HT-29 (cell line): ENCODE data around the gene DNAH14. TPM values are rescaled to one million over a fixed set of nuclear protein-coding genes. Genes with fewer than 3 reads are reported as not detected.
A peak's percentile ranks its signal among the peaks of the same experiment; 100 is the strongest.

Experiments
- DNase-seq: peaks from one replicate; pipeline ENCODE4 v3.0.0-alpha.2; 2015; ENCODE audit warnings: low spot score
- total RNA-seq: library from RNA; depleted of rRNA; stranded (reverse); fragments of >200 nt; shearing (Covaris generic); gene quantifications from 2 replicates; pipeline ENCODE4 v1.2.3, GENCODE V29; 2014

DNAH14 gene
- total RNA-seq, 1 experiment from 2014 or later = 3.9 TPM

DNA sequence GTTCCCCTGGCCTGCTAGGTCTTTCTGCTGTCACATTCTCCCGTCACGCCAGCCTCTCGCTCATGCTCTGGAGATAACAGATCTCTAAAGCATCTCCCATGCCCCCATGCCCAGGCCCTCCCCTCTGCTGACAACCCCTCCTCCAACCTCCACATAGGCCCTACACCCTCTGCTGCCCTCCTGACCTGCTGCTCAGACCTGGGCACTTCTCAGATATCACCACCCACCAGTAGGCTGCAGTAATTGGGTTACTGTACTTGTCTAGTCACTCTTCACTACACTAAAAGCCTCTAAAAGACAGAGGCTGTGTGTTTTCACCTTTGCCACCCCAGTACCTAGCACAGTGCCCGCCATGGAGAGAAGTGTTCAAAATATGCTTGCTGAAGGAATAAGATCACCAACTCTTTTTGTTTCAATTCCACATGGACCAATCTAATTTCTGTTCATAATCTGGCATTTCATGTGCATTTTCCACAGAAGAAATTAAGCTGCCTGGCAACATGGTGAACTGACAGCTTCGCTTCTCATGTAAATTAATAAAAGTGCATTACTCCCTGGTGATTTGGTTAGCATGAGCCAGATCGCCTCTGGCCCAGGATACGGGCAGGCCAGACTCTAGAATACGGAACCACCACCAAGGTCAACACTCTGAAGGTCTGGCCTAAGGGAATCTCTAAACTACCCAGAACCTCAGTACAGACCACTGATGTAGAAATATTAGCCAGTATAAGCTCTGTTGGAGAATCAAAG, 477.7 kb downstream of the DNAH14 start:
- no peak for DNase-seq

DNA sequence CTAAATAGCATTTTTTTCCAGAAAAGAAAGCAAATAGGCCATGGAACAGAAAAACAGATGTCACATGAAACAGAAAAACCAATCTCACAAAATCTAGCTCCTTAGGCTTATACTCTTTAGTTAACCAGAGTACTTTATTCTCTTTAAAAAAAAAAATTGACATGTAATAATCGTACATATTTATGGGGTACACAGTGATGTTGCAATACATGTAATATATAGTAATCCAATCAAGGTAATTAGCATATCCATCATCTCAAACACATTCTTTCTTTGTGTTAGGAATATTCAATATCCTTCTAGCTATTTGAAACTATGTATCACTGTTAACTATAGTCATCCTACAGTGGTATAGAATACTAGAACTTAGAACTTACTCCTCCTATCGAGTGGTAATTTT, 478.3 kb downstream of the DNAH14 start:
- no peak for DNase-seq

DNA sequence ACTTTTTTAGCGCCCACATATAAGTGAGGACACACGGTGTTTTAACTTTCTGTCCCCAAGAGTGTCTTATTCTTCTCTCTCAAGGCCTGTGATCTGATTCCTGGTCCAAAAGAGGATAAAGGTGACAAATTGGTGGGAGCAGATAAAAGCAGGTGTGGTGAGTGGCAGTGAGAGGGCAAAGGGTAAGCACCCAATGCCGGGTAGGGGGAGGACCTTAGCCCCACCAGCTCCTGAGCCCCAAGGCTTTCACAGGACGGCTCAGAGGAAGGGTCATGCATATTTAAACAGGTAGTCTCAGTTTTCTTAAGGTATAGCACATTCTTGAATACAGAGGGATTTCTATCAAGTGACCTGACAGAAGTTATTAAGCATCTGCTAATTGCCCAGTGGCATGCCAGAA, 478.8 kb downstream of the DNAH14 start:
- DNase-seq = no peak

DNA sequence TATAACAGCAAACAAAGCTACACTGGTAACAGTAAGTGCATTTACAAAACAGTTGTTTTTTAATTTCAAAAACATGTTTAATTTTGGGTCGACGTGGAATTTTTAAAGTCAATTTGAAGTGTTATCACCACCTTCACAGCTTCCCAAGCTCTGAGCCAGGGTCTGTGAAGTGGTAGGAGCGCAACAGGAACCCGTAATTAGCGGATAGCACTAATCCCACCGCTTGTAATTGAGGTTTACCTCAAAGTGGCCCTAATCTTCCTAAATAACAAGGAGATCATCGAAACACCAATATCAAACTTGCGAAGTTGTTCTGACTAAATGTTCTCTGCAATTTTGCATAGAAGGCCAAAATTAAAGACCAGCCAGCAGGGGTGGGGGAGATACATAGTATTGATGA, 479.6 kb downstream of the DNAH14 start:
- DNase-seq = no peak

DNA sequence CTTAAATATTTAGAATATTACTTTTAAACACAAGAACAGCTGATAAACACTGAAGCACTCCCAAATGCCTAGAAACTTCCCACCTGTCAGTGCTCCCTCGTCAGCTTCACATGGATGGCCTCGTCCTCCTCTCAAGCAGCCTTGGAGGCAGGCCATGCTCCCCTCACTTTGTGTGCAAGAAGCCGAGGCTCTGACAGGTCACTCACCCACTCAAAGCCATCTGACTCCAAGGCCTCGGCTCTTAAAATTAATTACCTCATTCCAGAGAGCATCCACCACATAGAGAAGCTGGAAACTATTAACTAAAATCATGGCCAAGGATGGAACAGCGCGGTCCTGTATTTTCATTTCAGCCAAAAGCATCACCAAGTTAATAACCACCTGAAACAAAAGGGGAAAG, 480.6 kb downstream of the DNAH14 start:
- no peak for DNase-seq

DNA sequence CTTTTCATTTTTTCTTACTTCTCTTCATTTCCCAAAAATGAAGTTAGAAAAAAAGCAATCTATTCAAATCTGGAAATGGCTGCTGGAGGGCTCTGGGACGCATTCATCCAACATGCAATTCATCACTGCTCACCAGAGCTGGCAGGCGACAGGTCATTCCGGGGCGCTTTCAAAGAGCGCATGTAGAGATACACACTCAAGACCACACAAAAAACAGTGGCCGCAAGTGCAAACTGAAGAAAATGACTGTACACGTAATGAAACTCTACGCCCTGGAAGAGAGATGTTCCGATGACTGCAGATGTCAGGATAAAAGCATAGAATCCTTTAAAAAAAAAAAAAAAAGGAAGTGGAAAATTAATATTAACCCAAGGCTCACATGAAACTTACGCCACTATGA, 482.8 kb downstream of the DNAH14 start:
- DNase-seq = no peak

DNA sequence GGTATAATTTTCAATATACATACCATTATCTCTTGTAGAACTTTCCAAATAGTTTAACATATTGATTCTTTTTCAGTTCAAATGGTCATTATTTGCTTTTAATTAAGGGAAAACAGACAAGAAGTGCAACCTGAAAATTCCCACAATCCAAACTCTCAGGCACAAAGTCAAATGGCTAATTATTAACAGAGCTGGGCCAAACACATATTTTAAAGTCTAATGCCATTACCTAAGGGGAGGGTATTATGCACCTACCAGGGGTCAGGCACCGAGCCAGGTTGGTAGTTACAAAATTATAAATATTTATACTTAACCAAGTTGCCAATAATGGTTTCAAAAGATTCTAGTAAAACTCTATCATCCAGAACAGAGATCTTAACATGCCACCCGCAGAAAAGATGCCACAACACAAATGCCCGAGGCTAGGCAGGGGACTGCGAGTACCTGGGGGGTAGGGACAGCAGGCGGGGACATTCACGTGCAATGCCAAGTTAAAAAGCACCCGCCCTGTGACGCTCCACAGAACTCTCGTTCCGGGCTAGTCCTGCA, 483.4 kb downstream of the DNAH14 start:
- DNase-seq = no peak

DNA sequence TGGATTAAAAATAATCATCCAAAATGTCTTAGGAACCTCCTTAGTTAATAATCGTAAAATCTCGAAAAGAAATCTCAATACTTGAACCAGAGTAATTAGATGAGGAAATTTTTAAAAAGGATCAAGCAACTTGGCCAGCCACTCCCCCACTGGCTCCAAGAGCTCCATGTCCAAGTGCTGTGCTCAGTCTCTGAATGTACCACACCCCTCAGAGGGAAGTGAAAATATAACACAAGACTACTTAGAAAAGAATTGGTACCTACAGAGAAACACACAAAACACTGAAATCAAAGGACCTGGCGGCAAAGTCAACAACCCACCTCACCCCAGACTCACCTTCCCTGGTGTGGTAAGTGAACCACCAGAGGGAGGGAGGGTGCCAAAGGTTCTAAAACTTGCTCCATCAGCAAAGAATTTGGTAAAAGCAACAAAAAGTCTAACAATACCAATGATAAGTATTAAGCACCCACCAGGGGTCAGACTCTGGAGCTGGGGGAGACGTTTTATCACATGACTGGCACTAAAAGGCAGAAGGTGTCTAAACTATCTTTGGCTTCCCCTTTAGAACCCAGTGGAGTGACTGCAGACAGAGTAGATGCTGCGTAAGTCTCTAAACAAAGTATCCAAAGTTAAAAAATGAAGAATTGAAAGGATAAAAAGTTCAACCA, 484.4 kb downstream of the DNAH14 start:
- no peak for DNase-seq

DNA sequence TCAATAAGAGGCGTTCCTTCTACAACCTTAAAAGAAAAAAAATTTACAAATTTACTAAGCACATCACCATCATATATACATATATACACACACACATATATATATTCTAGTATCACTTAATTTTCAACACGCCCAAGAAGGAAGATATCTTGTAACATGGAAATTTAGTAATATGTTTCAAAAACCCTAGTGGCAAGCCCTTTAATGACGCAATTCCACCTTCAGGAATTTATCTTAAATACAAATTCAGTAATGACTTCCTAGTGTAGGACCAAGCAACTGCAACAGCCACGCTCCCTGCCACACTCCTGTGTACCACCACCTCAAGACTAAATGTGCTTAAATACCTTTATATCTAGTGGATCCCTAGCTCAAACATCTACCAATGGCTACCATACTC, 485.8 kb downstream of the DNAH14 start:
- DNase-seq = no peak

DNA sequence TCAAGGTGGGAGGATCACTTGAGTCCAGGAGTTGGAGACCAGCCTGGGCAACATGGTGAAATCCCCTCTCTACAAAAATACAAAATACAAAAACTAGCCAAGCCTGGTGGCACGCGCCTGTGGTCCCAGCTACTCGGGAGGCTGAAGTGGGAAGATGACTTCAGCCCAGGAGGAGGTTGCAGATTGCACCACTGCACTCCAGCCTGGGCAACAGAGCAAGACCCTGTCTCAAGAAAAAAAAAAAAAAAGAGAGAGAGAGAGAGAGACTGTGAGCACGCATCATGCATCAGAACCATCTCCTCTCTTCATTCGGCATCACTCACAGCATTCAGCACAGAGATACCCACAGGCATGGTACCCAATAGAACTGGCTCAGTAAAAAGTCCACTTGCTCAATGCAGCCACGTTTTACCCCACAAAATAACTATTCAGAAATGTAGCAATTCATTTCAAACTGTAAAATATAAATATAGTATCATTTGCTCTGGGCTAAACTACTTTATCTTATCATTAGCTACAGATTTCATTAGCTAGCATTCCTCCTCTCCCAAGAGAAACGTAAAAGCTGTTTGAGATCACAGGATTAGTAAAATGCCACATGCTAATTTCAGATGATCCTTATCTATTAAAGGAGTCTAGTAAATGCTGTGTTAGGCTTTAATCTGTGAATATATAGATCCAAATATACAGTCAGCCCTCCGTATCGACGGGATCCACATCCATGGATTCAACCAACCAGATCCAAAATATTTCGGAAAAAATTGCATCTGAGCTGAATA, 486.7 kb downstream of the DNAH14 start:
- no peak for DNase-seq

DNA sequence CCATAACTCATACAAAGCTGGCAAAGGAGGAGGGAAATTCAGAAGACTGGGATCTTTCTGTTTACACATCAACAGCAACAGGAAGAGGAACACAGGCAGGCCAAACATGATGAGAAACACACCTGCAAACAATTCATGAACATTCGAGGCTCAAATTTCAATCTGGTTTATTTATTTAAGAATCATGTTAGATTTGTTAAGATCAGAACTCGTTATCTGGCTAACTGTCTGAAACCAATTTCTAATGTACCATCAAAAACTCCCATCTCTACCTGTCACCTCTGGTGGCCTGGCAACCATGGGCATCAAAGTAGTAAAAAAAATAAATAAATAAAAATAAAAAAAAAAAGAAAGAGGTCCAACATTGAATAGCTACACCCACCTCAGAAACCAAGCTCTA, 488.6 kb downstream of the DNAH14 start:
- no peak for DNase-seq

DNA sequence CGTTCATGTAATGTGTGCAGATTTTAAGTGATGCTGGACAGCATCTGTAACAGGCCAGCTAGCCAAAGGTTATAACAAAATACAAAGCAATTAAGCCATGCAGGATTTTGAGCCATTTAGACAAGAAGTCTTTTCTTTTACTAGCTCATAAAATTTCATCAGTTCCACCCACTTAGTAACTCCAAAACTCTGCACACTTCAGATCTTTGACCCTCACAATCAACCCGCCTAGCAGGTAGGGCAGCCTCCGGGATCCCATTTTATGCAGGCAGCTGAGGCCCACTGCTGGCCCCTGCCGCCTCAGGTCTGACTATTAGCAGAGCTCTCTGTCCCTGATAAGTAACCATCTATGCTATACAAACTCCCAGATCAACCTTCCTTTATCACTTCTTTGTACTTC, 489.1 kb downstream of the DNAH14 start:
- DNase-seq = peak; percentile 66

DNA sequence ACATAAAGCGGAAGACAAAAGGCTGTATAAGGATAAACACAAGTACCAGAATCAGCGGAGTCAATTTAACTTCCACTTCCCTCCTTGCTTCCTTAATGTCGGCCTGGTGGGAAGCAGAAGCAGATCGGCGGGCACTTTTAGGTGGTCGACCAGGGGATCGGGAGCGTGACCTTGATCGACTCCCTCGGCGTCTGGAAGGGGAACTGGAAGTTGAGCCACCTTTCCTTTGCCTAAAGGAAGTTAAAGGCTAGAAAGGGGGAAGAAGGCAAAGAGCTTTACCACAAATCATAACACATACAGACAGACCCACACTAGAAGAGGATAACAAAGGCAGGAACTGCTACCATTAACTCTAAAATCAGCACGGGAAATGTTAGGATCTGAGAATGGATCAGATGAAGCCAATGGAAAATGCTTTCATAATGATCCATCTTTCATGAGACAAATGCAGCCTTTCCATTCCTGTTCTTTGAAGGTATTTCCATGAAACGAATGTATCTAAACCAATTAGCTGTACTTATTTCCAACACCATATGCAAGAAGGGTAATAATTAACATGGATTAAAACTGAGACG, 492.6 kb downstream of the DNAH14 start:
- no peak for DNase-seq

DNA sequence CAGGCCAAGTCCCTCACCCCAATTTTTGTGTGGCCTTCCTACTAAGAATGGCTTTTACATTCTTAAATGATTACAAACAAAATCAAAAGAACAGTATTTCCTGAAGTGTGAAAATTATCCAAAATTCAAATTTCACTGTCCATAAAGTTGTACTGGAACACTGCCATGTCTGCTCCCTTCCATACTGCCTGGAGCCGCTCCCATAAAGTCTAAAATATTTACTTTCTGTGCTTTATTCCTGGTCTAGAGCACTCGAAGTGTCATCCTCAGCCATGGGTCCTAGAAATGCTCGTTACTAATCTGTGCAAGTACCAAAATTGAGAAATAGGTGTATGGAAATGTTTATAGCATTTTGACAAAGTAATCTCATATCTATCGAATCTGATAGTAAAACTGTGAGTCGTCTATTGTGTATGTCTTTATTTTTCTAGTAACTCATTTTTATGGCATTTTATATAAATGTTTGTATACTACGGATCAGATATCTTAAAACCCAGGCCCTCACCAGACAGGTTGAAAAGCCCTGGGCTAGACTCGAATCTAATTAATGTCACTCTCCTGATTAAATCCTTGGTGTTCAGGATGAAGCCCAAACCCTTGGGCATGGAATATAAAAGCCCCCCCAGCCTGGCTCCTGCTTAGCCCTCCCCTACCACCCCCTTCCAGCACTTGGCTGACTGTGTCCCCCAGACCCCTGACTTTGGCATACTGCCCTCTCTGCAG, 493.5 kb downstream of the DNAH14 start:
- DNase-seq = no peak

DNA sequence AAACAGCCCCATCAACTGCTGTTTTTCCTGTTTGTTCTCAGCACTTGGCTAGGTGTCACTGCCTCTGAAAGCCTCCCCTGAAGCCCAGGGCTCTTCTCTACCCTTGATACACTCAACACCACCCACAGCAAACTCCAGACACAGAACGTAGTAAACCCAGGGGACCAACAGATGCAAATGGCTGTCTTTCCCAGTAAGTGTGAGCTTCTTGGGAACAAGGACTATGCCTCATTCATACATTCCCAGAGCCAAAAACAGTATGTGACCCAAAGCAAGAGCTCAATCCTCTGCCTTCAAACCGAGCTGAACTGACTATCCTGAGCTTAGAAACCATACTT, 494.0 kb downstream of the DNAH14 start:
- DNase-seq = no peak

DNA sequence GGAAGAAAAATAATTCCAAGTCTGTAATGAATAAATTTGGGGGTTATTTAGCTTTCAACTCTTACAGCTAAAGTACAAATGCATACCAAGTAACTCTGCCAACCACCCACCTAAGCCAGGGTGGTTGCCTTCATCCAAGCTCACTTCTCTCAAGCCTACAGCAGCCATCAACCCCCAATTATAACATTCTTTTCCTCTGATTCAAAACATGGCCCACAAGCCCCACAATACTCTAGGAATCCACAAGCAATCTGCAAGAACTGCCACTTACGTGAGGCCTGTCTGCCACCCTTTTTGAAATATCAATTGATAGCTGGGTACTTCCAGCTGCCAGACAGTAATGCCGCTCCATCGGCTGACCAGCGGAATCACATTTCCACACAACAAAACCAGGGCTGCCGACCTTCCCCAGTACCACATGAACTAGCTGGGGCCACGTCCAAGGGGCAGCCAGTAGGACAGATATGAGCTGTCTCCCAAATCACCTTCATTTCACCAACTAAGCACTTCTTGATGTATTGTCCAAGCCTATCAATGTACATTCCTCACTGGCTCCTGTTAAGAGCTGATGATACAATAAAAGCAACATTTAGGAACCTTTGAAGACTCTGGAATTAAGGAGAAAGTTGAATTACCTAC, 495.2 kb downstream of the DNAH14 start:
- no peak for DNase-seq

DNA sequence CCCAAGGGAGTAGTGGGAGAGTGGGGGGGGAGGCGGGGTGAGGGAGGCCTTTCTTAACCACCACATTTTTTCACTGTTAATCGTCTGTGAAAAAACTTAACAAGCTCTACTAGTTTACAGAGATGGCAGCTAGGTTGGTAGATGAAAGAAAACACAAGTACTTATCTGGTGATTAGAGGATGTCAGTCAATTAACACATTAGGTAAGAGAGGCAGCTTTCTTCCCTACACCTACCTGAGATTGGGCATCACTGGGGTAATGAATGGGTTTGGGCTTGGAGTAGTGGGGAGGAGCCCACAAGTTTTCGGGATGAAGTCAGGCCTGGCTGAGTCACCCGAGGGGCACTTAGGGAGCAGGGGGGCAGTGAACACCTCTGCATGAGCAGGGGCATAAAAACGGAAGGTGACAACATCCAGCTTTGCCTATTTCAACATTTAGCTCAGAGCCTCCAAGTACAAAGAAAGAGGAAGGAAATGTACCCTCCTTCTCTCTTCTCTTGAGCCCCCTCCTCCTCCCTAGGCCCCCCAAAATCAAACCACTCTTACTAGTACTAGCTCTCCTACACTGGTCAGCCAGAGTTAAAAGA, 495.8 kb downstream of the DNAH14 start:
- DNase-seq = no peak

DNA sequence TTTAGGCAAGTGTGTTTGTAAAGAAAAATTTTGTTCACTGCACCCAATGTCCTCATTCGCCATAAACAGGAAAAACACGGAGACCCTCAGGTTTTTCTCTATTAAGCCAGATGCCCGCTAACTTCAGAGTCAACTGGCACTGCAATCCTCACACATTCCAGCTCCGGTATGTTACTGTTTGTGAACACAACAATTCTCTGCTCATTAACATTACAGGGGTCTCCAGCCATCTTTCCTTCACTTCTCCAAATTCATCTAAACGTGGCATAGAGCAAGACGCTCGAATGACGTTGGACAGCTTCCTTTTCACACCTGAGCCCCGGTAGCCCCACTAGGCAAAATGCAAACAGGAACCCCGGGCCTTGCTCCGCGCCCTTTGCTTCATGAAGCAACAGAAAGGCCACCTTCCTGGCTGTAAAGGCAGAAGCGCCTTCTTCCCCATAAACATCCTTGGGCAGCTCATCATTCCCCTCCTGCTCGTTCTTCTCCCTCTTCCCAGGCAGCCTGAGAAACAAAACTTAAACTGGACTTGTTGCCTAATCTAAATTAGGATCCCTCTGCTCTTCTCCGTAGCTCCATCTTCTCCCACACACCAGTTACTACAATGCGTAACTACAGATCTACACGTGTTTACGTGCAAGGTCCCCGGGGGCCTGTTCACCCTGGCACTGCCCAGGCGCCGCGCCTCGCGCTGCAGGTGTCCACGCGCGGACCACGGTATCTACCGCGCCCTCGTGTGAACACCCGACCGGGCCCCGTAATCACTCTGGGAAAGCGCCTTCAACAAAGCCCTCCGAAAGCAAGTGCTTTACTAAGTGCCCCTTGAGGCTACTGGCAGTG, 497.1 kb downstream of the DNAH14 start:
- DNase-seq = peak; percentile 46

DNA sequence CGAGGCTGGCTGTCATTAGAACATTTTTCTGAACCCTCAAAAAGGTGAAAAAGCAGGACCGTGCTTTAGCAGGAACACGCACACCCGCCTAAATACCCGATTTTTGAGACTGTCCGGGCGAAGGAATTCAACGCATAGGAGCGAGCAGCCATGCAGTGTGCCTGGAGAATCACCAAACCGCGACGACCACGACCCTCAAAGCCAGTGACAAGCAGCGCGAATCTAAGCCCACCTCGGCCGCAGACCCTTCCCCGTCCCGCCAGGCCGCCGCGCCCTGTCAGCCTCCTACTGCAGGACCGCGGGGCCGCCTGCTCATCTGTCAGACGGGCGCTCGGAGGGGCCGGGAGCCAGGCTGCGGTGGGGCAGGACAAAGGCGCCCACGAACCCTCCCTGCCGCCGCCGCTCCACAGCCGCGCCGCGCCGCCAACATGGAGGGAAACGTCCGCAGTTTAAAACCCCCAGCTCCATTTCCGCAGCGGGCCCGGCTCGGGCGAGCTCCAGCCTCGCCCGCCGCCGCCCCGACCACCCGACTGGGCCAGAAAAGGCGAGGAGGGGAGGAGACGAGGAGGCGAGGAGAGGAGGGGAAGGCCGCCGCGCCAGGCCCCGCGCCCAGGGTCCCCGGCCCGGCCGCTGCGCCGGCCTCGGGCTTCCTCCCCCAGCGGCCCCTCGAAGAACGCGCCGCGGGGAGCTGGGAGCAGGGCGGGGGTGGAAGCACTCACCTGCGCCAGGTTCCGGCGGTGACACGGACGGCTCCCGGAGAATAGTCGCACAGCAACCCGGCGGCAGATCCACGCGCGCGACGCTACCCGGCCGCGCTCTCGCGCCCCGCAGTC, 498.0 kb downstream of the DNAH14 start, which contains the start of gene LBR:
Gene LBR, minus strand, starts transcription at position 804 of the 833 bp plus-strand sequence. CDS start 3,963 bp downstream, outside the sequence.
- peak; percentile 36 for DNase-seq
